SH-SY5Y (cell line): ENCODE results near the gene MC1R.

Experiments used
- GATA2 ChIP-seq: IDR thresholded peaks from 2 replicates; pipeline ENCODE4 v1.6.1; 2011; ENCODE audit warnings: mild to moderate bottlenecking, low read depth, low read length
- GATA3 ChIP-seq: IDR thresholded peaks from 2 replicates; pipeline ENCODE4 v1.6.1; 2011; ENCODE audit warnings: low read depth, mild to moderate bottlenecking, low read length, moderate library complexity

MC1R gene

DNA sequence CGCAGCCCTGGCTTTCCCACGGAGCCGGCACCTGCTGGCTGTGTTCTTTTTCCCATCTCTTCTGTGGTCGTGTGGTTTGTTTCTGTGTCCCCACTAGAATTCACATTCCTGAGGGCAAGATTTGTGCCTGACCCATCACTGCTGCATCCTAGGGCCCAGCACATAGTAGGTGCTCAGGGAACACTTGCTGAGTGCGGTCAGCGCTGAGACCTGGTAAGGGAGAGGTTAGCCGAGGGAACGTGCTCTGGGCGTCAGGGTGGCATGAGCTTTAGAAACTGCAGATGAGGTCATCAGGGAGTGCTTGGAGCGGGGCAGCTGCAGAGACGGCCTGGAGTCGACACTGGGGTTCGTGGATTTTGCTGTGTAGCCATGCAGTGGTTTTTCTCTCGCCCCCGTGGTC lies 35.8 kb downstream of the MC1R start:
- no peak for TF ChIP-seq GATA2
- TF ChIP-seq GATA3: no peak

GRCh38 chr16:89955001-89955685 lies 36.5 kb downstream of the MC1R start:
- TF ChIP-seq GATA3: no peak
- TF ChIP-seq GATA2: no peak

DNA sequence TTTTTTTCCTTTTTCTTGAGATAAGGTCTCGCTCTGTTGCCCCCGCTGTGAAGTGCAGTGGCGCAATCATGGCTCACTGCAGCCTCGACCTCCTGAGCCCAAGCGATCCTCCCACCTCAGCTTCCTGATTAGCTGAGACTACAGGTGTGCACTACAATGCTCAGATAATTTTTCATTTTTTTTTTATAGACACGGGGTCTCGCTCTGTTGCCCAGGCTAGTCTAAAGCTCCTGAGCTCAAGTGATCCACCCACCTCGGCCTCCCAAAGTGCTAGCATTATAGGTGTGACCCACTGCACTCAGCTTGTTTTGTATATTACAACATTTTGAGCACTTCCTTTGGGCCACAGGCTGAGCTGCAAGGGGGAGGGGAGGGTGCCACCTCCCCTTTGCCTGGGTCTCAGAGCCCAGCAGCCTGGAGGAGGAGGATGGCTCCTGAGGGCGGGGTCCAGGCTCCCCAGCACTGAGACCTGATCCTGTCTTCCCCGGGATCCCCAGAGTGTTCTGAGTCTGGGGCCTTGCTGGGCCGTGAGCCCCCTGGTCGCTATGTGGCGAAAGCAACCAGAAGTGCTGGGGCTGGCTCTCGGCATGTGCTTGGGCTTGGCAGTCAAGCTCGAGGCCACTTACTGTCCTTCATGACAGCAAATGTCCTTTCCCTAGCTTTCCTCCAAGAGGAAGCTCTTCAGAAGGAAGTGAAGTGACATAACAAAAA lies 38.0 kb downstream of the MC1R start:
- TF ChIP-seq GATA2: no peak

DNA sequence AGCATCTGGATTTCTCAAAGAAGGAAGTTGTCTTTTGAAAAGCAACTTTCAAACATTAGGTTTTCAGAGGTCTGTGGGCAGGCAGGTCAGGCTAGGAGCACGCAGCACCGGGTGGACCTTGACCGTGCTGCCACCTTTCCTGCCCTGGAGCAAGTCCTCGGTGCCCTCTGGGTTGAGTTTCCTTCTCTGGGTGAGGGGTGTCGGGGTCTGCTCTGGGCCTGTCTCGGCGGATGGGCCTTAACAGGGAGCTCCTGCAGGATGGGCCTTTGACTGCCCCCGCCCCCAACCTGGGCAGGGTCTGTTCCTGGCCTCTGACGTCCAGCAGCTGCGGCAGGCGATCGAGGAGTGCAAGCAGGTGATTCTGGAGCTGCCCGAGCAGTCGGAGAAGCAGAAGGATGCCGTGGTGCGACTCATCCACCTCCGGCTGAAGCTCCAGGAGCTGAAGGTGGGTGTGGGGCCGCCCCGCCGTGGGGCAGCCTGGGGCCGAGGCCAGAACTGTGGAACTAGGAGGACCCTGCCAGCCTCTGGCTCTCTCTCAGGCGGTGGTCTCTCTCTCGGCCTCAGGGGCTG lies 38.6 kb downstream of the MC1R start:
- TF ChIP-seq GATA2 (no peak), GATA3 (no peak)

DNA sequence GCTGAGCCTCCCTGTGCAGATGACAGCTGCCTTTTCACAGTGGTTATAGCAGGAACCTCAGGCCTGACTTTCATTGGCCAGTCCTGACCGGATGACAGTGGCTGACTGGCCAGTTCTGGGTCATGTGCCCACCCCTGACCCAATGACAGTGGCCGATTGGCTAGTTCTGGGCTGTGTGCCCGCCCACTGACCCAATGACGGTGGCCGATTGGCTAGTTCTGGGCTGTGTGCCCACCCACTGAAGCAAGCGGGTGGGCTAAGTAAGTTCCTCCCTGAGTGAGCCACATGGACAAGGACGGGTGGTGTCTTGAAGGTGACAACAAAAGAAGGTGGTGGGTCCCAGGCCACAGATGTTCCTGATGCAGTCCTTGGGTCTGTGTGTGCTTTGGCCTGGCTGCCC lies 39.4 kb downstream of the MC1R start:
- TF ChIP-seq GATA3 (no peak), GATA2 (no peak)

GRCh38 chr16:89958596-89958995 lies 39.9 kb downstream of the MC1R start:
- TF ChIP-seq GATA2 (no peak), GATA3 (no peak)

DNA sequence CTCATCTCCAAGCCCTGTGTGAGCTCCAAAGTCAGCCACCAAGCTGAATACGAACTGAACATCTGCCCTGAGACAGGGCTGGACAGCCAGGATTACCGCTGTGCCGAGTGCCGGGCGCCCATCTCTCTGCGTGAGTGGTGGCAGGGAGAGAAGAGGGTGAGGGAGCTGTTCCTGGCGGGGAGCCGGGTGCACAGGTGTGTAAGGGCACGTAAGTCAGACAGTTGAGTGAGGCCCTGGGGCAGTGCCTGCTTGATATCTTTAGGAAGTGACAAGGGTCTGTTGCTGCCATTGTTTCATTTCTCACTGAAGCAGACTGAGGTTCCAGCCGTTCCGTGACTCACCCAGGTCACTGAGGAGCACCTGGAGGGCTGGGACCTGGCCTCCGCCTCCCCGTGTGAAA lies 42.3 kb downstream of the MC1R start:
- no peak for TF ChIP-seq GATA2
- no peak for TF ChIP-seq GATA3

DNA sequence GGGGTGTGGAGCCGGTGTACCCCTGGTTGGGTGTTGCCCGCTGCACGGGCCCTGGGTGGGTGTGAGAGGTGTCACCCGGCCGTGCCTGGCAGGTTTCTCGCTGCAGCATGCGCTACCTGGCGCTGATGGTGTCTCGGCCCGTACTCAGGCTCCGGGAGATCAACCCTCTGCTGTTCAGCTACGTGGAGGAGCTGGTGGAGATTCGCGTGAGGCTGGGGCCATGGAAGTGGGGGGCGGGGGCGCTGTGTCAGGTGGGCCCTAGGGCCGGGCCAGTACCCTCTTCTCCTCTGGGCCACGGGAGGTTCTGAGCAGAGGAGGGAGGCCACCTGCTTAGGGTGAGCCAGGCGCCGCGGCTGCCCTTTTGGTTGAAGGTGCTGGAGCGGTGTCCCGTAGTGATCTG lies 43.3 kb downstream of the MC1R start:
- TF ChIP-seq GATA2 (no peak), GATA3 (no peak)

DNA sequence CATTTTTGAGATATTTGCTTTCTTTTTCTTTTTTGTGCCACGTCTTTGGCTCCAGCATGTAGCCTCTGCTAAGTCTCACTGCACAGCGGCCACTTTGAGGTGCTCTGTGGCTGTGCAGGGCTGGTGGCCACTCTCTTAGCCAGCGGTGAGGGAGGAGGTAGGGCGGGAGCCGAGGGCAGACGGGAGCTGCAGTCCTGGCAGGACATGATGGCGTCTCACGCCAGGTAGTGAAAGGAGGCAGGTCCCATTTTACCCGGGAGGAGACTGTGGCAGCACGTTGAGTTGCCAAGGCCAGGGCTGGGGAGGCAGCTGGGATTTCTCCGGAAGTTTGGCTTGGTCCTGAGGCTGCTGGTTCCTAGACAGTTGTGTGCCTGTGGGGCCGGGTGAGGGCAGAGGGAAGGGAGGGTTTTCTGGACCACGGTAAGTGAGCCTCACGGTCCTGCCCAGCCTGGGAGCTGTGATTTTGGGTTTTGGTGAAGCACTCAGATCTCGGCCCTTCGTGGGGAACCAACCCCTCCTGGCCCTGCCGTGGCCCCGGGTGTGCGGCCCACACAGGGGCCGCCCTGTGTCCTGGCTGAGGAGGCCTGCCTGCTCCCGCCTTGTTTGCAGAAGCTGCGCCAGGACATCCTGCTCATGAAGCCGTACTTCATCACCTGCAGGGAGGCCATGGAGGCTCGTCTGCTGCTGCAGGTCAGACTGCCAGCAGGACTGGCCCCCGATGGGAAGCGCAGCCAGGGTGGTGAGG lies 44.3 kb downstream of the MC1R start:
- TF ChIP-seq GATA2 (no peak), GATA3 (no peak)

GRCh38 chr16:89964201-89964600 lies 45.5 kb downstream of the MC1R start:
- TF ChIP-seq GATA3 (no peak), GATA2 (no peak)

DNA sequence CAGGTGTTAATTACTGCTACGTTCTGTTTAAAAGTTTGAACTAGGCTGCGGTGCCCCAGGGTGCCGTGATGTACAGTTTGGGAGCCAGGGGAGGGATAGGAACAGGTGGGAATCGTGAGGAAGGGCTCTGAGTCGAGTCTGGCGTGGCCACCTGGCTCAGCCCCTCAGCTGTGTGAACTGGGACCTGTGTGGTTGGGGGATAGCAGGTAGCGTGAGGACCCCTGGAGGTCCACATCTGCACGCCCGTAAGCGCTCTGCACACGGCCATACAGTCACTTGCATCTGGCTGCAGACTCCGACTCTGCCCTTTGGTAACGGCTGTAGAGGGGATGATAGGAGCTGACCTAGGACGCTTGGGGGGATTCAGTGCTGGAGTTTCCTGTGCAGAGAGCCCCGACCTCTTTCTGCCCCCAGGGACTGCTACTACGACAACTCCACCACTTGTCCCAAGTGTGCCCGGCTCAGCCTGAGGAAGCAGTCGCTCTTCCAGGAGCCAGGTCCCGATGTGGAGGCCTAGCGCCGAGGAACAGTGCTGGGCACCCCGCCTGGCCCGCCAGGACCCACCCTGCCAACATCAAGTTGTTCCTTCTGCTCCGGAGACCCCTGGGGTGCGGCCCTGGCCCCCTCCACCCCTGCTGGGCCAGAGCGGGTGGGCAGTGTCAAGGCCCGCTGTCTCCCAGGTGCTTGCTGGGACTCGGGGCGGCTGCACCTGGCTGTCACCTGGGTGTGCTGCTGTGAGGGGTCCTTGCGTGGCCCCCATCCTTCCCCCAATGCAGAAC lies 47.0 kb downstream of the MC1R start:
- TF ChIP-seq GATA3 (no peak), GATA2 (no peak)

DNA sequence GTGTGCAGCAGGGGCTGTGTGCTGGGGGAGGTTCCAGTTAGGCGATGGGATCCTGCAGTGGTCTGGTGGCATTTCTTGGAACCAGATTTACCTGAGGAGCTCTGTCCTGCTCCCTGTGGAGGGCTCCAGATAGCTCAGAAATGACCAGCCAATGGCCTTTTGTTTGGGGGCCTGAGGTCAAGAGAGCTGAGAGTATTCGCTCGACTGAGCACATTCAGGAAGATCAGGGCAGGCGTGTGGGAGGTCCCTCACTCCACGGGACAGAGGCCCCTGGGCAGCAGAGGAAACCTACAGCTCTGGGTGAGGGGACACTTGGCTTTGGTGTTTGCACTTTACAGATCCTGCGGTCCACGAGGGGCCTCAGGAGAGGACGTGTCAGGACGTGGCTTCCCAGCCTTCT lies 48.1 kb downstream of the MC1R start:
- TF ChIP-seq GATA3: no peak
- TF ChIP-seq GATA2: no peak

DNA sequence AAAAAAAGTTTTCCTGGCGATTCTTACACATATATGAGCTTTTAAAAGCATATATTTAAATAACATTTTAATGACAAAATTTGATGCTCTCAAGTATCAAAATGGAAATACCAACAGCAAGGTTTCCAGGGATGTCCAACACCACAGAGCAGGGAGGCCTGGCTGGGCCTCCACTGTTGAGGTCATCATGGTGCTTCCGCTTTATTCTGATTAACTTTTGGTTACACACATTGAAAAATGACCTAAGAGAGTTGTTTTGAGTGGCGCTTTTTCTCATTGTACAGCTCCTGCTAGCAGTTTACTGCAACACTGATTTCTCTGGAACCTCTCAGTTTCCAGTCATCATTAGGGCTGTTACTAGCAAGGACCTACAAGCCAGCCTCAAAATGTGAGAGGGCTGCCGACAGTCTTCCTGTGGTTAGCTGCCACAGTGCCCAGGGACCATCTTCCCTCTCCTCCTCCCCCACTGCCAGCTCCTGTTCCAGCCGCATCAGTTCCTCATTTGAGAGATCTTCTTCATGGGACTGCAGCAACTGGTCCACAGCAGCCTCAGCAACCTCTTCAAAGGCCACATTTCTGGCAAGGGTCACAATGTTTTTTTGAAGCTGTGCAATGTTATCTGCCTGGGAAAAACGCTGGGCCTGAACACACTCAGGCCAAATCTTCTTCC lies 51.2 kb downstream of the MC1R start:
- TF ChIP-seq GATA3: no peak
- no peak for TF ChIP-seq GATA2
